ENCODE results near the gene AFG1L. TPM values are rescaled to one million over a fixed set of nuclear protein-coding genes. Genes with fewer than 3 reads are reported as not detected.

The AFG1L gene
- total RNA-seq, 1 experiment from 2014 or later = 7.2 TPM

GRCh38 chr6:108556866-108557493 is 262.1 kb downstream of the AFG1L start:
- Mint-ChIP-seq H3K4me3 (ENCODE audit: unreplicated experiment) (peak overlapping the region; percentile 95), H3K27me3 (ENCODE audit: insufficient read depth, unreplicated experiment) (no peaks in the 10 kb centered on the region), H3K4me1 (ENCODE audit: low read depth, unreplicated experiment) (peaks cover 17% of the 10 kb centered on the region), H3K9me3 (ENCODE audit: unreplicated experiment) (no peaks in the 10 kb centered on the region), H3K36me3 (ENCODE audit: insufficient read depth, unreplicated experiment) (peaks cover 22% of the 10 kb centered on the region), H3K27ac (ENCODE audit: unreplicated experiment) (peak overlapping the region; percentile 94)
- intact Hi-C loops (cut with micrococcal nuclease; ENCODE audit: unreplicated experiment) = loop anchor here (5.0 kb wide), 1 partner anchor 280 kb away; no protein-coding TSS in a partner anchor
- DNase-seq = no peak
- POLR2A ChIA-PET = no interaction called here
- Histone ChIP-seq H3K9me3 (no peaks in the 10 kb centered on the region), H3K27me3 (replicated peaks; ENCODE audit: control insufficient read depth, insufficient read depth, low read length) (no peaks in the 10 kb centered on the region), H3K4me1 (peaks cover 8% of the 10 kb centered on the region; the same call in 1 of the 2 replicates), H3K36me3 (ENCODE audit: control insufficient read depth, insufficient read depth, low read length) (no peaks in the 10 kb centered on the region), H3K4me3 (ENCODE audit: low read depth, low read length) (peak overlapping the region; percentile 49)
- CTCF ChIA-PET = interaction anchor here (2.5 kb wide), 1 partner anchor 15 kb away, joined by 14 read pairs; no protein-coding TSS in a partner anchor
- TF ChIP-seq CTCF (IDR thresholded peaks at IDR 0.05; ENCODE audit: insufficient read depth in 1 of 2, low read depth in 1 of 2, low read length in 1 of 2, severe bottlenecking in 1 of 2, unreplicated experiment in 1 of 2) = no peak
- BruUV-seq (replicated peaks) = no TSS peak

GRCh38 chr6:108557494-108558371 is 262.9 kb downstream of the AFG1L start:
- no peaks in the 10 kb centered on the region for H3K27me3 ChIP-seq (replicated peaks; ENCODE audit: control insufficient read depth, insufficient read depth, low read length)
- Mint-ChIP-seq H3K27me3 (ENCODE audit: insufficient read depth, unreplicated experiment) (no peaks in the 10 kb centered on the region), H3K9me3 (ENCODE audit: unreplicated experiment) (no peaks in the 10 kb centered on the region), H3K36me3 (ENCODE audit: insufficient read depth, unreplicated experiment) (peaks cover 30% of the 10 kb centered on the region), H3K4me1 (ENCODE audit: low read depth, unreplicated experiment) (peaks cover 19% of the 10 kb centered on the region), H3K4me3 (ENCODE audit: unreplicated experiment) (peak overlapping the region; percentile 95), H3K27ac (ENCODE audit: unreplicated experiment) (peak overlapping the region; percentile 94)
- ChIA-PET POLR2A (interaction anchor here (0.7 to 1.0 kb wide), 4 partner anchors 240 to 537 kb away, joined by 3 to 5 read pairs (median 3); partner anchors contain the start of genes CEP57L1 and SESN1), CTCF (interaction anchor here (0.9 to 2.5 kb wide), 3 partner anchors 16 to 537 kb away, joined by 4 to 14 read pairs (median 4); partner anchors contain the start of gene SESN1)
- peak overlapping the region; percentile 49 for H3K4me3 ChIP-seq (ENCODE audit: low read depth, low read length)
- peak in 1 of 2 experiments; percentile 85 for DNase-seq
- TF ChIP-seq CTCF (IDR thresholded peaks at IDR 0.05; ENCODE audit: insufficient read depth in 1 of 2, low read depth in 1 of 2, low read length in 1 of 2, severe bottlenecking in 1 of 2, unreplicated experiment in 1 of 2) = peak; percentile 22 to 26
- intact Hi-C loops (cut with micrococcal nuclease; ENCODE audit: unreplicated experiment) = loop anchor here (2.0 to 5.0 kb wide), 3 partner anchors 280 to 537 kb away; partner anchors contain the start of genes CEP57L1 and SESN1
- no peaks in the 10 kb centered on the region for H3K36me3 ChIP-seq (ENCODE audit: control insufficient read depth, insufficient read depth, low read length)
- no peaks in the 10 kb centered on the region for H3K9me3 ChIP-seq
- no TSS peak for BruUV-seq (replicated peaks)
- peaks cover 8% of the 10 kb centered on the region; the same call in 1 of the 2 replicates for H3K4me1 ChIP-seq
